ENCODE results near the gene UVSSA. TPM values are rescaled to one million over a fixed set of nuclear protein-coding genes. Genes with fewer than 3 reads are reported as not detected.

UVSSA gene
- total and polyA plus RNA-seq, 8 donors, result 12.8 to 36.6 (median 18.8) TPM

DNA sequence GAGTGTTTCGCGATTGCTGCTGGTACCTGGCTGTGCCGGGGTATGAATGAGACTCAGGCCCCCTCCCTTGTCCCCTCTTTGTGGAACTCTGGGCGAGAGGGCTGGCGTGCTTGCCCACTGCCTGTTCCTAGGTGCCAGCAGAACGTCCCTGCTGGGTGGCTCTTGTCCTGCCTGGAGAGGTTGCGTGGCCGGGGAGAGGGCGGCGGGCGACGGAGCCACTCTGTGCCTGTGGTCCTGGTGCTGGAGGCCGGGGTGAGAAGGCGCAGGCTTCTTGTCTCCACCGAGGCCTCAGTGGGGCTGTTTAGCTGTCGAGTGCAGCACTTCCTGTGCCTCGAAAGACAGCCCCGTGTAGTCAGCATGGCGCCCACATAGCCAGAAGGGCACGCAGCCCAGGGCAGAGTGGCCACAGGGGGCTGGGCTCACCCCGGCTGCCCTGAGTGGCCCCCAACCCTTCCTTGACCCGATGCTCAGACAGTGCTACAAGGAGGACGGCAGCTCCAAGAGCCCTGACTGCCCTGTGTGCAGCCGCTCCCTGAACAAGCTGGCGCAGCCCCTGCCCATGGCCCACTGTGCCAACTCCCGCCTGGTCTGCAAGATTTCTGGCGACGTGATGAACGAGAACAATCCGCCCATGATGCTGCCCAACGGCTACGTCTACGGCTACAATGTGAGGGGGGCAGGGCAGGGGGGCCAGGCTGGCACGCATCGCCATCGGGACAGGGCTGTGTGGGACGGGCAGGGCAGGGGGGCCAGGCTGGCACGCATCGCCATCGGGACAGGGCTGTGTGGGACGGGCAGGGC lies 8.9 kb upstream of the UVSSA start:
- Histone ChIP-seq H3K4me1 (no peaks in the 10 kb centered on the region), H3K36me3 (peaks cover 14 to 71% of the 10 kb centered on the region in 2 donors), H3K4me3 (no peak overlapping the region), H3K27me3 (no peaks in the 10 kb centered on the region), H3K9me3 (peaks cover 0 to 9% of the 10 kb centered on the region in 2 donors), H3K27ac (peak overlapping the region in 1 of 2 donors; percentile 81)
- intact Hi-C loops (cut with DNase I), result no loop called here
- DNase-seq (peak in 1 of 4 donors; percentile 49), ATAC-seq (no peak)
- TF ChIP-seq, protein P1, sequence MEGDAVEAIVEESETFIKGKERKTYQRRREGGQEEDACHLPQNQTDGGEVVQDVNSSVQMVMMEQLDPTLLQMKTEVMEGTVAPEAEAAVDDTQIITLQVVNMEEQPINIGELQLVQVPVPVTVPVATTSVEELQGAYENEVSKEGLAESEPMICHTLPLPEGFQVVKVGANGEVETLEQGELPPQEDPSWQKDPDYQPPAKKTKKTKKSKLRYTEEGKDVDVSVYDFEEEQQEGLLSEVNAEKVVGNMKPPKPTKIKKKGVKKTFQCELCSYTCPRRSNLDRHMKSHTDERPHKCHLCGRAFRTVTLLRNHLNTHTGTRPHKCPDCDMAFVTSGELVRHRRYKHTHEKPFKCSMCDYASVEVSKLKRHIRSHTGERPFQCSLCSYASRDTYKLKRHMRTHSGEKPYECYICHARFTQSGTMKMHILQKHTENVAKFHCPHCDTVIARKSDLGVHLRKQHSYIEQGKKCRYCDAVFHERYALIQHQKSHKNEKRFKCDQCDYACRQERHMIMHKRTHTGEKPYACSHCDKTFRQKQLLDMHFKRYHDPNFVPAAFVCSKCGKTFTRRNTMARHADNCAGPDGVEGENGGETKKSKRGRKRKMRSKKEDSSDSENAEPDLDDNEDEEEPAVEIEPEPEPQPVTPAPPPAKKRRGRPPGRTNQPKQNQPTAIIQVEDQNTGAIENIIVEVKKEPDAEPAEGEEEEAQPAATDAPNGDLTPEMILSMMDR (IDR thresholded peaks at IDR 0.05), result no peak

DNA sequence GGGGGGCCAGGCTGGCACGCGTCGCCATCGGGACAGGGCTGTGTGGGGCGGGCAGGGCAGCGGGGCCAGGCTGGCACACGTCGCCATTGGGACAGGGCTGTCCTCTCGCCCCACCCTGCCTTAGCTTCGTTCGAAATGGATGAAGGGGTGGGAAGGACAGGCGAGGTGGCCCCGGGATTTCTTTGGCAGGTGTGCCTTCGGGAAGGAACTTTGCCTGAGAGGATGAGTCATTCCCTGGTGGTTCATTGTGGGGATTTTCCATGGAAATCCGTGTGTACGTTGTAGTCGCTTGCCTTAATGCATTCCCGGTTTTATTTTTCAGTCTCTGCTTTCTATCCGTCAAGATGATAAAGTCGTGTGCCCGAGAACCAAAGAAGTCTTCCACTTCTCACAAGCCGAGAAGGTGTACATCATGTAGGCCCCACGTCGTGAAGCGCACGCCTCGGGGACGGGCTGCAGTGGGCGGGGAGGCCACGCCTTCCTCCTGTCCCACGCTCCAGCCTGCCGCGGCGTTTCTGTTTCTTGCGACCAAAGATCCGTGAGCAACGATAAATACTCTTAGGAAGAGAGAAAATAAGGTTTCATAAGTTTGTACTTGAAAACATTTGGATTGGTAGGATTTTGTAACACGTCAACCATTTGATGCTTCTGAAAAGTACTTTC lies 8.1 kb upstream of the UVSSA start:
- Histone ChIP-seq H3K36me3 (peaks cover 14 to 67% of the 10 kb centered on the region in 2 donors), H3K27me3 (no peaks in the 10 kb centered on the region), H3K4me1 (no peaks in the 10 kb centered on the region), H3K9me3 (peaks cover 0 to 9% of the 10 kb centered on the region in 2 donors), H3K27ac (no peak overlapping the region), H3K4me3 (no peak overlapping the region)
- intact Hi-C loops (cut with DNase I), result no loop called here
- TF ChIP-seq, protein P1 (IDR thresholded peaks at IDR 0.05), result no peak
- DNase-seq, result peak in 1 of 4 donors; percentile 78
- no peak for ATAC-seq

DNA sequence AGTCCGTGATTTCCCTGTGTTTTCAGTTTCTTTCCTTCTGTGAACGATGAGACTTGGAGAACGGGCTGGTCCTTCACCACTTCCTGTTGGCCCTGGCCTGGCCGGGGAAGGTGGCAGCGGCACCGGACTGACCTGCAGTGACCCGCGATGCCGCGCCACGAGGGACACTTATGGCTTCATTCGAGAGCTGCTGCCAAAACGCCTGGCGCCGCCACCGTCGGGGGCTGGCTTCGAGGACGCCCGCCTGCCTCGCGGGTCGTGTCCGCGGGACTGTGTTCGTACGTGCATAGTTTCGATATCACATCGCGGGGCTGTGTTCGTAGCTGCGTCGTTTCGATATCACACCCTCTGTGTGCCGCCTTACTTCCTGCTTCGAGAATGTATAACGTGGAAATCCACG lies 7.5 kb upstream of the UVSSA start:
- H3K27ac ChIP-seq, result no peak overlapping the region
- ATAC-seq (no peak), DNase-seq (peak in 1 of 4 donors; percentile 59)
- peaks cover 14 to 62% of the 10 kb centered on the region in 2 donors for H3K36me3 ChIP-seq
- no peak overlapping the region for H3K4me3 ChIP-seq
- intact Hi-C loops (cut with DNase I), result no loop called here
- H3K4me1 ChIP-seq, result no peaks in the 10 kb centered on the region
- no peaks in the 10 kb centered on the region for H3K27me3 ChIP-seq
- H3K9me3 ChIP-seq, result peaks cover 0 to 9% of the 10 kb centered on the region in 2 donors
- TF ChIP-seq, protein P1 (IDR thresholded peaks at IDR 0.05), result no peak

DNA sequence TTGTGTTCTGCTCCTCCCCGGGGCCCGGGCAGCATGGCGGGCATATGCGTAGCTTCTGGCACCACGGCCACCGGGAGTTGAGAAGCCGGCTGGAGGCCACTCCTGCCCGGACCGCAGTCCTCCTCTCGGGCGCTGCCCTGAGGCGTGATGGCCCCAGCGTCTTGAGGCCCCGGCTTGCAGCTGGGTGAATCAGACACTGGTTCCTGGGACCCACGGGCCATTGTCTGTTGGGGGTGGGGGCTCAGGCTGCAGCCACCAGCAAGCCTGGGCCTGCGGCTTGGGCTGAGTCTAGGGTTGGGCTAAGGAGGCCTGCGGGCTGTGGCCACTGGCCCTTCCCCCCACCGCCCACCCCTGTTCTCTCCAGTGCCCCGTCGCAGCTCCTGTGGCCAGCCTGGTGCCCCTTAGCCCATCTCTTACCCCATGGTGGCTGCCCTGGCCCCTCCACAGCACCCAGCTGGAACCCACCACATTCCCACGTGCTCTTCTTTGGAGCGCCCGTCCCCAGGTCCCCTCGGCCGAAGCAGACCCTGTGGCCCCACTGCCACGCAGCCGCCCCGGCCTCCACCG lies 6.7 kb upstream of the UVSSA start:
- no peak for ATAC-seq
- intact Hi-C loops (cut with DNase I), result loop anchor here in 1 of 2 donors (10.0 kb wide), 1 partner anchor 85 kb away; no protein-coding TSS in a partner anchor
- Histone ChIP-seq H3K4me1 (peaks cover 0 to 5% of the 10 kb centered on the region in 2 donors), H3K36me3 (peaks cover 14 to 55% of the 10 kb centered on the region in 2 donors), H3K27me3 (no peaks in the 10 kb centered on the region), H3K9me3 (peaks cover 0 to 9% of the 10 kb centered on the region in 2 donors), H3K4me3 (no peak overlapping the region), H3K27ac (no peak overlapping the region)
- peak in 1 of 4 donors; percentile 76 for DNase-seq
- TF ChIP-seq, protein P1 (IDR thresholded peaks at IDR 0.05), result no peak

DNA sequence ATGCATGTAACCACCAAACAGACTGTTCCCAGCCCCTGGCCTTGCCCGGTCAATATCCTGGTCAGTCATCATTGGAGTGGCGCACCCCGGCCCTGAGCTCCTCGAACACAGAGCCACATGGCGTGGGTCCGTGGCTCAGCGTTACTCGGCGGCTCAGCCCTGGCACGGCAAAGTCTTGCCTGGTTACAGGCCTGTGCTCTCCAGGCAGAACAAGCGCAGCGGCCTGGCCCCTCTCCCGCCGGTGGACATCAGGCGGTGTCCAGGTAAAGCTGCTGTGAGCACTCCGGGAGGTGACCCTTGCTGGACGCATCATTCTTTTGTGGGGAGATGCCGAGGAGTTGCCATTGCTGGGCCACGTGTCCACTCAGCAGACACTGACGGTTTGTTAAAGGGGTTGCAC lies 6.1 kb upstream of the UVSSA start:
- DNase-seq (peak in 1 of 4 donors; percentile 69), ATAC-seq (no peak)
- intact Hi-C loops (cut with DNase I), result loop anchor here in 1 of 2 donors (10.0 kb wide), 1 partner anchor 86 kb away; no protein-coding TSS in a partner anchor
- Histone ChIP-seq H3K36me3 (peaks cover 14 to 55% of the 10 kb centered on the region in 2 donors), H3K27ac (no peak overlapping the region), H3K27me3 (no peaks in the 10 kb centered on the region), H3K4me1 (peaks cover 0 to 11% of the 10 kb centered on the region in 2 donors), H3K9me3 (peaks cover 0 to 9% of the 10 kb centered on the region in 2 donors), H3K4me3 (no peak overlapping the region)
- TF ChIP-seq, protein P1 (IDR thresholded peaks at IDR 0.05), result no peak

Measured in left lung (tissue), 10 donors.